HG02571 (cell line): ENCODE data around the gene RTN4RL1.
"Not testable (repeated sequence)": the region's sequence is repeated elsewhere in the genome, so short reads cannot be mapped to it uniquely, and the experiment has no call there.

Experiments used
- ATAC-seq: cut with Tn5 transposase; IDR thresholded peaks from one replicate; pipeline ENCODE4 v1.9.1; 2021; ENCODE audit warnings: mild to moderate bottlenecking, moderate library complexity; ENCODE audit not compliant: unreplicated experiment

RTN4RL1 gene

DNA sequence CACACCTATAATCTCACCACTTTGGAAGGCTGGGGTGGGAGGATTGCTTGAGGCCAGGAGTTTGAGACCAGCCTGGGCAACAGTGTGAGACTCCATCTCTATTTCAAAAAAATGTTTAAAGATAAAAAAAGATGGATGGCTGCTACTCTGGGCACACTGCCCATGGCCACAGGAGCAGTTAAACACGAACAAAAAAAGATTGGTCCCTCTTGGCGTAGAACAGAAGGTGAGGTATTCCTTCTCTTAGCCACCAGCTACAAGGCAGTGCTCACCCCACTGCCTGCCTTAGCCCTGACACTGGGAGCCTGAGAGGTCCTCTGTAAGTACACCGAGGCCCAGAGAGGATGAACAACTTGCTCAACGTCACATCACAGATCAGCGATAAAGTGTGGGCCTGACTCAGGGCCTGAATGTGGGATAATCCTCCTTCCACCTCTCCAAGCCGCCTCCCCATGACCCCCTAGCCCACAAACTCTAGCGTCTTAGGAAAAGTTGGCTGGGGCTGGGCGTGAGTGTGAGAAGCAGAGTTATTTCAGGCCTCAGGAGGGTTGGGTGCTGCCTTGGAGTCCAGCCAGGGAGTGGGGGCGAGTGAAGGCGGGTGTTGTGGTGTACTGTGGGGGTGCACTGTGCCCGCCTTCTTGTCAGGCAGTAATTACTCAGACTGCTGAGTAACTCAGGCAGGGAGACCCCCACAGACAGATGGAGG is 2.5 kb upstream of the RTN4RL1 start:
- ATAC-seq: no peak

DNA sequence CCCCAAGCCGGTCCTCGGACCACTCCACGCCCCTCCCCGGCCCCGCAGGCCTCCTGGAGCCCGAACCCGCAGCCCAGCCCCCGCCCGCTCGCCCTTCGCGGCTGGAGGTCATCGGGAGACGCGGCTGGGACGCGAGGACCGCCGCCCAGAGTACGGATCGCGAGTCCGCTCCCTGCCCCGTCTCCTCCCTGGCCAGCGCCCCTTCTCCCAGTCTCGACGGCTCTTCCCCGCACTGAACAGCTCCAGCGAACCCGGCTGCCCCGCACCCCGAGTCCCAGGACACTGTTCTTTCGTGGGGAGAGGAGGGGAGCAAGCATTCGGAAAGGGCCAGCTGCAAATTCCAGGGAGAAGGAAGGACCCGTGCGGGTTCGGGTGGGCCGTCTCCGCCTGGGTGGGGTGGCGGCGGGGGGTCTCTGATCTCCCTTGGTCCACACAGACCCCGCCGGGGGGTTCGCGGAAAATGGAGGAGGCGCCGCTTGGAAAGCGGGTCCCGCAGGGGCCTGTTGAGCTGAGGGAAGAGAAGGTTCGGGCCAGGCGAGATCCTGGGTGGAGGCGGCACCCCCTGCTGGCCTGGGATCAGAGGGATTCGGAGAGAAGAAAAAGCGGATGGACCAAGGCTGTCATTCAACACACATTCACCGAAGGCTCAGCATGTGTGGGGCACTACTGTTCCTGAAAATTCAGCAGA is 632 bp upstream of the RTN4RL1 start:
- ATAC-seq: no peak

- ATAC-seq: no peak
Measured at GRCh38 chr17:2024572-2025219, 438 bp downstream of the RTN4RL1 start.

- no peak for ATAC-seq
Measured at GRCh38 chr17:2023692-2024571, 1.2 kb downstream of the RTN4RL1 start.

DNA sequence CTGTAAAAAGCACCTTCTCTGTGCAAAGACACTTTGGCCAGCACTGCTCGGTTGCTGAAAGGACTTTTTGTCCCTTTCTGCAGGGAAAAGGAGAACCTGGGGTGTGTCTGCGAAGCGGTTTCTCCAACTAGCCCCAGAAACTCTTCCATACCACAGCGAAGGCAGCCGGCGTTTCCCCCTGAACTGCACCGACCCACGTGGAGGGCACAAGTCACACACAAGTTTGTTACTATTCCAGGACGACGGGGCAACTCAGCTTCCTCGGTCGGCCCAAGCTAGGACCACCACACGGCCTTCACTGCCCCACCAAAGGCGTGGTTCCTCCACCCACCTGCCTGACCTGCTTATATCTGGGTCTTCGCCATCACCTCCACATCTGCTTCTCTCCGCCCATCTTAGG is 1.9 kb downstream of the RTN4RL1 start:
- ATAC-seq: no peak

GRCh38 chr17:2022647-2023240 is 2.4 kb downstream of the RTN4RL1 start:
- no peak for ATAC-seq

DNA sequence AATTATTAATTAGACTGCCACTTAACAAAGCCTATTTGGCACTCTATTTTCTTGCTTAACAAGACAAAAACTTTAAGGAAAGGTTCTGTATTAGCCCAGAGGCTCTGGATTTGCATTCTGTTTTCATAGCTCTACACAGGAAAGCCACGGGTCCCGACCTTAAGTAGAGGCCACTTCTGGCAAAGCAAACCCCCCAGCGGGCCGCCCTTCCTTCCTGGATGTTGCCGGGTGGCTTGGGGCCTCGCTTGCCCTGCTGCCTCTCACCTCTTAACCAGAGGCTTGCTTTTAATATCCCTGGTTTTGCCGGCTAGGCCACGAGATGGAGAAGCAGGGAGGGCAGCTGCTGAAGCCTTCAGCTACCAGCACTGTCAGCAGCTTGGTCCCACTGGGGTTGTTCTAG is 4.4 kb downstream of the RTN4RL1 start:
- no peak for ATAC-seq

- ATAC-seq: no peak
Measured at GRCh38 chr17:2019723-2020122, 5.4 kb downstream of the RTN4RL1 start.

DNA sequence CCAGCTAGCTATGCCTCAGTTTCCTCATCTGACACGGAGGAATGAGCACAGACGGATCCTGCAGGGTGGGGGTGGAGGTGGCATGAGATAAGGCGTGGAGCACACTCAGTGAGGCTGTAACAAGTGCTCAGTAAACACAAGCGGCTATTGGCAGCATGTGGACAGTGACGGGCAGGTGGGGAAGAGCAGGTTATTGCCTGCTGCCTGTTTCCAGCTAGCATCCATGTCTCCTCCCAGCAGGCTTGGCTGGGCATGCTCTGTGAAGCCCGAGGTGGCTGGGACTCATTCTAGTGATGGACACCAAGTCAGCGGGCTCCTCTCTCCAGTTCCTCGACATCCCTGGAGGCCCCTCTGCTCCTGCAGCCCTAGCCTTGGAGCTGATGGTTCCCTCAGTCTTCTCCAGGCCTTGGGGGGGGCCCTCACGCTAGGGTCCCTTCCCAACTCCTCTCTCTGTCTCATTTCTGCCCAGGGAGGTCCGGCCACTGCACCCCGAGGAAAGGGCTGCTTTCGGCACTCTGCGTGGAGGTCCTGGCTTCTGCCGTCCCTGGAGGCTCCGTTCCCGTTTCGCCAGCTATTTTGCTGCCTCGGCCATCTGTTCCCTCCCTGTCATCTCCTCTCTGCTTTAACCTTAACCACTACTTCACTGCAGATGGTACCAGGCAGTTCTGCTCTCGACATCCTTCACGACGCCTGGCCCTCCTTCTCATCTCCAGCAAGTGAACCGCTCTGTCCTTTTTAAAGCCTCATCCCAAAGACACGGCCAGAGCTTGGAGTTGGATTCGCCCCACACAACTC is 6.2 kb downstream of the RTN4RL1 start:
- no peak for ATAC-seq

DNA sequence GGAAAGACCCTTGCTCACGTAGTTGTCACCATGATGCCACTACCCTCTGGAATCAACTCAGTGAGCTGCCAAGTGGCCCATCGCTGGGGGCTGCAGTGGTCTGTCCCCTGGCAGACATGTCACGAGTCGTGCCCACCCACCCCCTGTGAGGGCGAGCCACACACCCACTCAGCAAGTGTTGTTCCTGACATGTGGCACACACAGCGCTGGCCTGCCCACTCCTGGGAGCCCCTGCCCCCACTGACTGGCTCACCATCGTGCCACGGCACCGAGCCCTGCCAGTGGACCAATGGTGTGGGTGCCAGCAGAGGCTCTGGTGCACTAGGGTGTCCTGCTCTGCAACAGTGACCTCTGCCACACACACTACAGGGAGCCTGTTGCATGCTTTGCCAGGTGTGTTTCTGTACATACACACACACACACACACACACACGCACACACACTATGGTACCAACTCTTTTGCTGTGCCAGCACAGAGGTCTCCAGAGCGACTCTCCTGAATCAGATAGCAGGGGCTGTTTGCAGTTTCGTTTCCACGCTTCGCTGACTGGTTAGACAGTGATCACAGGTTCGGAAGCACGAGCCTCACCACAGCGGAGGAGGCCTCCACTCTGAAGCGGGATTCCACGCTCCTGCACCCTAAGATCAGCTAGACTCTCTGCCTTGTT is 7.7 kb downstream of the RTN4RL1 start:
- no peak for ATAC-seq

GRCh38 chr17:2016494-2016893 is 8.6 kb downstream of the RTN4RL1 start:
- no peak for ATAC-seq

DNA sequence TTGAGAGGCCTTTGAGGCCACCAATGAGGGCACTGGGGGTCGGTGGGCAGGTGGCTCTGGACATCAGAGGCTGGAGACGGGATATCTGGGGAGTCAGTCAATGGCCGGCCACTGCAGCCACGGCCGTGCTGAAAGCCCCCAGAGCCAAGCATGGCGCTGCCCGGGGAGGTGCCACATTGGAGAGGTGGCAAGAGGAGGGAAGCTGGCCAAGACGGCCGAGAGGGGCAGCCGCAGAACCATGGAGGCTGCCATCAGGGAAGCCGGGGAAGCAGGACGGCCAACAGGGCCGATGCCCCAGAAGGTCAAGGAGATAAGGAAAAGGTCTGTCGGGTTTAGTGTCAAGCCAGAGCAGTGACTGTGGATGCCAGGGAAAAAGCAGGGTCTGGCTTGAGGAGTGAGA is 9.8 kb downstream of the RTN4RL1 start:
- ATAC-seq: no peak

- ATAC-seq: no peak
Measured at GRCh38 chr17:2013994-2014317, 11.2 kb downstream of the RTN4RL1 start.

DNA sequence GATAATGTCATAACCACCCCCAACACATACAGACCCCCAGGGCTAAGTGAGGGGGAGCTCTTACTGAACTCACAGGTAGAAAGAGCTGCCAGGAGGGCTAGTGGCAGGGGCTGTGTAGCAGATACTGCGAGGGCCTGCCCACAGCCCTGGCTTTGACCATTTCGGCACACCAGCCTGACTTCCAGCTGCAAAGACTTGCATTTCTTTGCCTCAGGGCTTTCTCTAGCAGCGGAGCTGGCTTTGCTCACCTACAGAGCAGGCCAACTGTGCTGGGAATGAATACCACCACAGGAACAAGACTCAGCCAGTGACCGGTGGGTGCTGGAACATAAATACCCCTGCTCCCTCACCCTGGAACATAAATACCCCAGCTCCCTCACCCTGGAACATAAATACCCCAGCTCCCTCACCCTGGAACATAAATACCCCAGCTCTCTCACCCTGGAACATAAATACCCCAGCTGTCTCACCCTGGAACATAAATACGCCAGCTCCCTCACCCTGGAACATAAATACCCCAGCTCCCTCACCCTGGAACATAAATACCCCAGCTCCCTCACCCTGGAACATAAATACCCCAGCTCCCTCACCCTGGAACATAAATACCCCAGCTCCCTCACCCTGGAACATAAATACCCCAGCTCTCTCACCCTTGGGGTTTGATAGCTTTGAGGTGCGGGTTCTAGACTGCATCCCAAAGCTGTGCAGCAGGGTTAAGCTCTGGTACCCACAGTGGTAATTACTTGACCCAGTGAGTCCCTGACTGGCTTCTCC is 11.7 kb downstream of the RTN4RL1 start:
- ATAC-seq: not testable (repeated sequence)

DNA sequence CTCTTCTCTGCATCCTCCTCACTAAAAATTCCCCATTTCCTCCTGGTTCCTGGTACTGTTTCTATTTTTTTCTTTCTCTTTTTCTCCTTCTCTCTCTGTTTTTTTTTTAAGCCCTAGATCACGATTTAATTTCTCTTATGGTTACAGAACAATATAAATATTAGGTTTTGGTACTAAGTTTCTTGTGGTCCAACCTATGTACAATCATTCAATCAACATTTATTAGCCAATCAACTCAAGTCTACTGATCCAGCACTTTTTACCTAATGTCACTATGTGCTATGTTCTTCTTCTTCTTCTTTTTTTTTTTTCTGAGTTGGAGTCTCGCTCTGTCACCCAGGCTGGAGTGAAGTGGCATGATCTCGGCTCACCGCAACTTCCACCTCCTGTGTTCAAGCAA is 12.6 kb downstream of the RTN4RL1 start:
- no peak for ATAC-seq

DNA sequence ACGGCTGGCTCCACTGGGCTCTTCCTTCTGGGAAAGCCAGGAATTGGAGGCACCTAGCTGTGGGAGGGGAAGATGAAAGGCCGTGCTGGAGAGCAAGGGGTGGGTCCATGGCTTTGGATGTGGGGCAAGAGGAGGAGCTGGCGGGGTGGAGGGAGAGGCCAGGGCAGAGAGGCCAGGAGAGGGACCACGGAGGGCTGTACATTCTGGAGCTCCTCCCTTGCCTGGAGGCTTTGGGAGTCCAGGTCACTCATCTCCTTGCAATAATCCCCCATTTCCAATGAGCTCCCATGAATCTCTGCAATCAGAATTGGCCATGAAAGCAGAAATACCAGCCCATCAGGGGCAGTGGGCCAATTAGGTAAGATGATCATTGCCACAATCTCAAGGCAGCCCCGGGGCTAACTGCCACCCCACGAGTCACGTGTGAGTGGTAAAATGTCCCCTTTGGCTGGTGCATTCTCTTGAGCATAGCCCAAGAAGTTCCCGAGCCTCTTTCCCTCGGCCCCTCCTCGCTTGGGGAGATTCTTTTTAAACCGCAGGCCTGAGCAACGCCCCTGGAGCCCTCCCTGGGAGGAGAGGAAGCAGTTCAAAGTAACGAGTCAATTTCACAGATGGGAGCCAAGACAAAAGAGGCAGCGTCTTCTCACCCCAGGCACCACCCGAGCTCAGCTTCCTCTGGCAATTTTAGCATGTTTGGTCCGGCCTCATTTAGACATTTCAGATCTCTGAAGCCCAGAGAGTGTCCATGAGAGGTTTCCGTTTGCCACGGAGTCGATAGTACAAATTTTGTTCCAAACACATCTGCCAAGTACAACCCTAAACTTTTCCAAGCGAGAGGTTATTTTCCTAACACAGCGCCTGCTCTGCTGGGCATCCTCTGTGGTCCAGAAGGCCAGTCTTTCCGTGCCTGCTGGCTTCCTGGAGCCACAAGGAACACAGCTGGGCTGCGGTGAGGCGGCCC is 13.4 kb downstream of the RTN4RL1 start:
- ATAC-seq: no peak

- no peak for ATAC-seq
Measured at GRCh38 chr17:2009737-2010136, 15.4 kb downstream of the RTN4RL1 start.
